ENCODE results near the gene SLCO4C1. TPM values are rescaled to one million over a fixed set of nuclear protein-coding genes. Genes with fewer than 3 reads are reported as not detected.

Gene SLCO4C1
- total RNA-seq, 1 donor from 2014 or later: 0.96 TPM

- DNase-seq (ENCODE audit: low spot score): no peak
Observed at GRCh38 chr5:102270036-102270435, 26.0 kb downstream of the SLCO4C1 start.

DNA sequence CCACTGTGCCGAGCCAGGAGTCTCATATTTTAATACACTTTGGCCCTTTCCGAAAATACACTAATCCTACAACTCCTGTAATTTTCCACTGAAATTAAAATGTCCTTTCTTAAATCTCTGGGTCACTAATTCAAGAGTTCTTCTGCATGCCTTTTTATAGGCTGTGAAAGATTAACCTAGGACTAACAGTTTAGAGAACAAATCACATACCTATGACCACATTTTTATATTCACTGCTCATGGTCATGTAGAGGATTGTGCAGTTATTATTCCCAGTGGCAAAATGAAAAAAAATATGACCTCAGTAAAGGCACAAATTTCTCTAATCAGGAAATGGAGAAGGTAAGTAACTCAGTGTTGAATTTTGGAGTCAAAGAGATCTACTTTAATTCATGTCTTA lies 33.4 kb downstream of the SLCO4C1 start:
- DNase-seq (ENCODE audit: low spot score): no peak

DNA sequence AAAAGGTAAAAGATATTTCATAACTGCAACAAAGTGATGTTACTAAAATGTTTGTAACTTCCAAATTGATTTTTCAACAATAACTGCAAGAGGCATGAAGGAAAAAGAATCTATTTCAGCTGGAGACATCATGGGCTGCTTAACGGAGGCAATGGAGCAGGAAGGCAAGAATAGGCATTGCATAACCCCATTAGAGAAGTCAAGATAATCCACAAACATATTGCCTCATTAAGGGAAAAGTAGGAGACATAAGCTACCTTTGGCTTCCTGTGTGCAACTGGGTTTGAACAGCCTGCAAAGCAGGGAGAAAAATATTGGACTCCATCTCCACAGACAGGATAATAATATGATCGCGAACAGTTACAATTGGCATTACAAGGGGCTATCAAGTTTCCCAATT lies 46.7 kb downstream of the SLCO4C1 start:
- no peak for DNase-seq (ENCODE audit: low spot score)

DNA sequence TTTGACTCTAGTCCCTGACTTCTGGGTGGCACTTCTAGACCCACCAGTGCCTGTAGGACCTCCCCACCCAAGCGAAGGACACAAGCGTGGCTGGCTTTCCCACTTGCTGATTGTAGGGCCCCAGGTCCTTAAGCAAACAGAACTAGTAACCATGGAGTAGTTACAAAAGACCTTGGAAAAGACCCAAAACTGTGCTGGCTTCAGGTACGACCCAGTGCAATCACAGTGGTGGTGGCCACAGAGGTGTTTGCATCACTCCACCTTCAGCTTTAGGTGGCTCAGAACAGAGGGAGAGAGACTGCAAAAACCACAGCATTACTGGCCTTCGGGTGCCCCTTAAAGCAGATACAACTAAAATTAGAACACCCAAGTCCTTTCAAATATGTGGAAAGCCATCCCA lies 52.9 kb downstream of the SLCO4C1 start:
- no peak for DNase-seq (ENCODE audit: low spot score)

- no peak for DNase-seq (ENCODE audit: low spot score)
Observed at GRCh38 chr5:102241809-102242421, 54.2 kb downstream of the SLCO4C1 start.

DNA sequence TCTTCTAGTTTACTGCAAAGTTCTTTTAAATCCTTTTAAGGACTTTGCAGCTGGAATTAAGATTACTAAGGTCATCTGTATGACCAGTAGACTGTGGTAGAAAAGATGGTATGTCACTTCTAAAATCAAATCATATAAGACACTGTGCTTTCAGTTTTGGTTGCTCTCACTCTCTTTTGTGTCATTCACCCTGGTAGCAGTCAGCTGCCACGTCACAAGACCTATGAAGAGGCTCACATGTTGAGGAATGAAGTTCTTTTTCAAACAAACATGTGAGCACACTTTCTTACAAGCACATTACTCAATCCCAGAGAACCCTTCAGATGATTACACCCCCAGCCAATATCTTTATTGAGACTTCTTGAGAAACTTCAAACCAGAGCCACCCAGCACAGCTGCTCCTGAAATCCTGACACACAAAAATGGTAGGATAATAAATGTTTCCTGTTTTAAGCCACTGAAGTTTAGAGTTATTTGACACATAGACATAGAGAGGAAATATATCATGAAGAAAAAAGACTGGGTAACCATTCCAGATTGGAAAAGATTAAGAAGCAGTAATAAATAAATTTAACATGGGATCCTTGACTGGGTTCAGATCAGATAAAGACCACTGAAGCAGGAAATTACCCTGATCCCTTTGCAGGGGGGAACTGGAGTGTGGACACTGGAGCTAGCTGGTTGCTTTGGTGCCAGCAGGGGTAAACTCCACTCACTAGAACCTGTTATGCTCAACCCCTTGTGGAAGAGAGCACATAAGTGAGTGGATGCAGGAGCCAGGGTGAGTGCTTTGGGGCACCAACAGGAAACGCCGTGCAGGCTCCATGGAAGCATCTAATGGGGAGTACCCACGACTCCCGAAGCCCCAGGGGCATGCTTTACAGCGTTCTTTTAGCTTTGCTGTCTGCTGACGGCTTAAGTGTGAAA lies 64.1 kb downstream of the SLCO4C1 start:
- no peak for DNase-seq (ENCODE audit: low spot score)

DNA sequence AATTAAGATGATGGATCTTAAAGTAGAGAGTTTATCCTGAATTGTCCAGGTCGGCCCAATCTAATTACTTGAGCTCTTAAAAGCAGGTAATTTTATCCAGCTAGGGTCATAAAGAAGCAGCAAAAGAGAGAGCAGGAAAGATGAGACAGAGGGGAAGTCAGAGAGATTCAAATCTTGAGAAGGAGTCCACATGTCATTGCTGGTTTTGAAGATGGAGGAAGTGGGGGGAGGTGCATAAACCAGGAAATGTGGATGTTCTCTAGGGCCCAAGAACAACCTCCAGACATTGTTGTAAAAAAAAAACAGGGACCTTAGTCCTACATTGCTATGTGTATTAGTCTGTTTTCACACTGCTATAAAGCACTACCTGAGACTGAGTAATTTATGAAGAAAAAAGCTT lies 66.4 kb downstream of the SLCO4C1 start:
- DNase-seq (ENCODE audit: low spot score): no peak

- no peak for DNase-seq (ENCODE audit: low spot score)
Observed at GRCh38 chr5:102226321-102226720, 69.8 kb downstream of the SLCO4C1 start.

DNA sequence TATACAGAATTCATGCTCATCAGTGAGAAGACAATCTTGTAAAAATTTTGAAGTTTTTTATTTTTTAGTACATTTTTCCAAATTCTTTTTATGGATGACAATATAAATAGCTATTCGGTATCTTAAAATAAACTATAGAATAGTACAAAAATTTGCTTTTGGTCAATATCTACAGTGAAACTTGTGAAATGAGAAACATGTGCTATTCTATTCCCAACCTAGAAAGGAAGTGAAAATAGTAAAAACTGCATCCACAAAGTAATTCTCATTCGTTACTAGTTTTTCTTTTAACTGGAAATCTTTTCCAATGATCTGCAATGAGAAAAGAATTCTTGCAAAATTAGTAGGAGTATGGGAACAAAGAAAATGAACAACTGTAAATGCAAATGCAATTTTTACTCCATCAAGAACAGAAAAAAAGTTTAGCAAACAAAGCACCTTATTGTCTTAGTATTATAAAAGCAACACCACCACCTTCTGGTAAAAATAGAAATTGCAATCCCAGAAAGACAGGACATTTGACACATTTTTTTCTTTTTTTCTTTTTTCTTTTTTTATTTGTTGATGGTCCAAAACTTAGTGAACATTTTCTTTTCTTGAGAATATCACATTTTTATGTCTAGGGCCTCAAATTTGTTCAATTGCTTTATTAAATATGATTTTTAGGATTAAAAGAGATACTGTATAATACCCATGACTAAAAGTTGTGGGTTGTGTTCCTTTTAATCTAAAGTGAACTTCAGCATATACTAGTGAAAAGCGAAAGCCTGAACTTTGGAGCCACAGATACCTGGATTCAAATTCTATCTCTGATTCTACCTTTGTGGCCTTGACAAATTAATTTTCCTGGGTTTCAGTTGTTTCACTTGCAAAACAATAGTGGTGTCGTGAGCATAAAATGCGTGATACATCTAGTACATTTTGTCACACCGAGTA lies 72.3 kb downstream of the SLCO4C1 start:
- peak; percentile 36 for DNase-seq (ENCODE audit: low spot score)

DNA sequence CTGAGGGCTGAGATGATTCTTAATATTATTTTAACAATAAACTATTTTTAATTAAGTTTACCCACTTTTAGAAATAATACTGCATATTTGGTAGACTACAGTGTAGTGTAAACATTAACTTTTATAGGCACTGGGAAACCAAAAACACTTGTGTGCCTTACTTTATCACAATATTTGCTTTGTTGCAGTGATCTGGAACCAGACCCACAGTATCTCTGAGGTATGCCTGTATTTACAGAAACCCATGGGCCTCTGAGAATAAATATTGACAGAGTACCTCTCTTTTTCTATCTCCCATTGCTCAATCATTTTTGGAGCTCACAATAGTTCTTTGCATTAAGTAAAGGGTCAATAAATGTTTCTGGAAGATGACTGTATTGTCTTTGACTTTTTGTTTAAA lies 73.3 kb downstream of the SLCO4C1 start:
- DNase-seq (ENCODE audit: low spot score): no peak

DNA sequence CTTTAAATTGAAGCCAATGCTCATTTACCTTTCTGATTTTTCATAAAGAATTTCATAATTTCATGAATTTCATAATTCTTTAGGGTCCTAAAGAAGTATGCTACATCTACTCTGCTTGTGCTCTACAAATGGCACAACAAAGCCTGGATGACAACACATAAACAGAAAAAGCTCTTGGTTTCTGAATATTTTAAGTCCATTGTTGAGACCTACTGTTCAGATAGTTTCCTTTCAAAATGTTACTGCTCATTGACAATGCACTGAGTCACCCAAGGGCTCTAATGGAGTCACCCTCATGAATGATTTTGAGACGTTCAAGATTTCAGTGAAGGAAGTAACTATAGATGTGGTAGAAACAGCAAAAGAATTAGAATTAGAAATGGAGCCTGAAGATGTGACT lies 74.1 kb downstream of the SLCO4C1 start:
- DNase-seq (ENCODE audit: low spot score): no peak

- no peak for DNase-seq (ENCODE audit: low spot score)
Observed at GRCh38 chr5:102218159-102218558, 77.9 kb downstream of the SLCO4C1 start.

DNA sequence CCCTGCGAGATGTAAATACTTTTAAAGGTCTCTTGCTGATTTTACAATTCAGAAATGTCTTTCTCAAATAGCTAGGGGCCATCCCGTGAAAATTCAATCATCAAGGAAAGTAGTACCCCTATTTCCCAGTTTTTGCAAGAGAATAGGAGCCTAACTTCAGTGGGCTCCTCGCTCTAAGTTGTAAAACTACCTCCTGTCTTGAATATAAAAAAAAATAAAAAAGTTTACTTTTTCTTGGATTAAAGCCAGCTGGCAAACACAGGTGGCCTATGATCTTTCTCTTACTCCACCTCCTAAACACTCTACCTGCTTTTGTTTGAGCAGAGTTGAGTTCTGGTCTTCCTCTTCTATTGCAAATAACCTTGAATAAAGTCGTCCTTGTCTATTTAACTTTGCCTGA lies 79.4 kb downstream of the SLCO4C1 start:
- no peak for DNase-seq (ENCODE audit: low spot score)

DNA sequence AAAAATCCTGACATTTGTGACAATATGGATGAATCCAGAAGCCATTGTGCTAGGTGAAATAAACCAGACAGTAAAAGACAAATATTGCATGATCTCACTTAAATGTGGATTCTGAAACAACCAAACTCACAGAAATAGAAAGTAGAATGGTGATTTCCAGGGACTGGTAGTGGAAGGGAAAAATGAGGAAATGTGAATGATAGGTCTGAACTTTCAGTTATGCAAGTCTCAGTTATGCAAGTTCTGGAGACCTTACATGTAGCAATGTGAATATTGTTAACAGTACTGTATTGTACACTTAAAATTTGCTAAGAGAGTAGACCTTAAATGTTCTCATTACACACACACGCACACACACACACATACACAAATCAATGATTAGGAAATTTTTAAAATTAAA lies 84.9 kb downstream of the SLCO4C1 start:
- DNase-seq (ENCODE audit: low spot score): no peak

DNA sequence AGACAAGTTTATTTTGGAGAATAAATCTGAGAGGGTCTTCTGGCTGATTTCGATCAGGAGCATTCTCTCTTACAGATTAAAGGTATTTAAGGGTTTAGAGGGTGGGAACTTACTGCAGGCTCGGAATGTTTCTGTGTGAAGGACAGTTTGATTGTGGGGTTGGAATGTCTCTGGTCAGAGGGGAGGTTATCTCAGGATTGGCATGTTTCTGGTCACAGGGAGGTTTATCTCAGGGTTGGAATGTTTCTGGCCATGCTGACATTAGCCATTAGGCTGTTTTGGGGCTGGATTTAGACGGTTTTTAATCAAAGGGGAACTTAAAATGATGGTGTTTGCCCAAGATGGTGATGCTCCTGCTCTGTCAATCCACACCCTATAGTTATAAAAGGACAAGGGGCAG lies 95.2 kb downstream of the SLCO4C1 start:
- DNase-seq (ENCODE audit: low spot score): no peak

GRCh38 chr5:102196481-102196880 lies 99.6 kb downstream of the SLCO4C1 start:
- DNase-seq (ENCODE audit: low spot score): no peak

Other genes starting within 250 kb of the SLCO4C1 start
- 2.9 TPM for gene SLCO6A1, start 202.7 kb upstream of the SLCO4C1 start, total RNA-seq (ENCODE audit: insufficient read depth, low replicate concordance)